CD4-positive, alpha-beta memory T cell (primary cell): ENCODE results near the gene OCIAD1. TPM values are rescaled to one million over a fixed set of nuclear protein-coding genes. Genes with fewer than 3 reads are reported as not detected.
A peak's percentile ranks its signal among the peaks of the same experiment; 100 is the strongest.

ENCODE experiments used
- CTCF ChIA-PET: fragments of 350-600 bp; sonication (Branson Sonifier 250); formaldehyde crosslinking; loops from one replicate; lab custom pipeline; 2021; ENCODE audit warnings: inconsistent platforms; ENCODE audit not compliant: partially characterized antibody; lab: Charles Lee
- POLR2A ChIA-PET: fragments of 350-600 bp; sonication (Branson Sonifier 250); formaldehyde crosslinking; loops from one replicate; lab custom pipeline; 2021; ENCODE audit not compliant: partially characterized antibody; lab: Charles Lee
- DNase-seq, 5 donors: peaks; one replicate each; pipeline versions ENCODE4 v3.0.0 to v3.0.0-alpha.2; 2020 to 2022; ENCODE audit warnings: mixed read lengths in 1 of 5
- H3K27ac ChIP-seq: one replicate; pipeline ENCODE4 v1.7.0; 2013; ENCODE audit warnings: low read depth, low read length
- H3K27me3 ChIP-seq: 2 replicates; pipeline ENCODE4 v1.7.0; 2013; ENCODE audit warnings: mild to moderate bottlenecking, low read length, moderate library complexity; ENCODE audit not compliant: insufficient read depth
- H3K36me3 ChIP-seq: 2 replicates; pipeline ENCODE4 v1.7.0; 2013; ENCODE audit warnings: mild to moderate bottlenecking, low read length, moderate library complexity; ENCODE audit not compliant: insufficient read depth
- H3K4me1 ChIP-seq: 2 replicates; pipeline ENCODE4 v1.7.0; 2013; ENCODE audit warnings: mild to moderate bottlenecking, low read length, moderate library complexity; ENCODE audit not compliant: insufficient read depth
- H3K4me3 ChIP-seq, 2 donors: one replicate each; pipeline ENCODE4 v1.7.0; 2013; ENCODE audit warnings: low read length in 2 of 2, mild to moderate bottlenecking in 1 of 2
- H3K9me3 ChIP-seq, 2 donors: one replicate each; pipeline ENCODE4 v1.7.0; 2013; ENCODE audit warnings: low read length in 2 of 2, control low read depth in 1 of 2; ENCODE audit not compliant: control insufficient read depth in 1 of 2
- H3K27ac Mint-ChIP-seq, 7 donors: one replicate each; pipeline ENCODE4 v1.8.0; 2020 to 2021; ENCODE audit warnings: mixed read lengths in 7 of 7, mild to moderate bottlenecking in 6 of 7, inconsistent platforms in 3 of 7, moderate library complexity in 3 of 7
- H3K27me3 Mint-ChIP-seq, 2 donors: one replicate each; pipeline ENCODE4 v1.8.0; 2020 to 2021; ENCODE audit warnings: mixed read lengths in 2 of 2
- H3K36me3 Mint-ChIP-seq, 2 donors: one replicate each; pipeline ENCODE4 v1.8.0; 2020 to 2021; ENCODE audit warnings: mixed read lengths in 2 of 2, inconsistent platforms in 1 of 2, mild to moderate bottlenecking in 1 of 2
- H3K4me1 Mint-ChIP-seq, 4 donors: one replicate each; pipeline ENCODE4 v1.8.0; 2020 to 2021; ENCODE audit warnings: mixed read lengths in 4 of 4, mild to moderate bottlenecking in 1 of 4
- H3K4me3 Mint-ChIP-seq, 8 donors: one replicate each; pipeline ENCODE4 v1.8.0; 2020 to 2021; ENCODE audit warnings: mixed read lengths in 8 of 8, mild to moderate bottlenecking in 7 of 8, moderate library complexity in 6 of 8, inconsistent platforms in 3 of 8
- H3K9me3 Mint-ChIP-seq, 8 donors: one replicate each; pipeline ENCODE4 v1.8.0; 2020 to 2021; ENCODE audit warnings: mixed read lengths in 8 of 8, mild to moderate bottlenecking in 5 of 8, inconsistent platforms in 3 of 8, moderate library complexity in 1 of 8
- intact Hi-C: fragments of 100-400 bp; cut with micrococcal nuclease; formaldehyde crosslinking; loops from one replicate; pipeline ENCODE4 v1.15.1; 2023
- polyA plus RNA-seq, 2 donors: library from polyadenylated mRNA; unstranded; fragments of 300-500 nt; fragmentation: Illumina TruSeq; gene quantifications; one replicate each; pipeline ENCODE4 v1.2.3, GENCODE V29; 2021
- total RNA-seq, 2 experiments: library from RNA; stranded (reverse); gene quantifications; one replicate each; pipeline ENCODE4 v1.2.3, GENCODE V29; 2021

OCIAD1 gene
- total and polyA plus RNA-seq, 4 experiments from 2014 or later: 110 to 171 (median 142) TPM

DNA sequence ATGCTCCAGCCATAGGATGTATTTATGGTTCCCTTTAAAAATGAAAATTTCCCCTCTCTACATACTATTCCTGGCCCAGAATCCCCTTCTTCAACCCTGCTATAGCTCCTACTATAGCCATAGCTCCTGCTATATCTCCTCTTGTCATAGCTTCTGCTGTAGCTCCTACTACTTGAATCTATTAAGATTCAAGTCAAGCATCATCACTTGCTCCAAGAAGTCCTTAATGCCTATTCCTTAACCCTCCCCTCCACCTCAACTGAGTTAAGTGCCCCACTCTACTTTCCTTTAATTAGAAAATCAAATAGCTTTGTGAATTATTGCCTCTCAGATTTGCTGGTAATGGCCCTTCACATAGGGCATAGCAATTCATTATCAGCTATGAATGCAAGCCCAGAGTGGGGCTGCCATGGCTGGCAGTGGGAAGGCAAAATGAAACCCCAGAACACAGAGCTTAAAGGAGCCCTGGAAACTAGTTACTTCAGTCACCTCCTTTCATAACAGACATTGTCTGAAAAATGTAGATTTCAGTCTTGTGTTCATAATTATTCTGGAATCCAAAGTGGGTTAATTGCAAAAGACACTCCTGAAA, 60.2 kb downstream of the OCIAD1 start:
- ChIA-PET CTCF (interaction anchor here (1.3 to 1.5 kb wide), 2 partner anchors 67 to 312 kb away, joined by 3 to 4 read pairs; no protein-coding TSS in a partner anchor), POLR2A (interaction anchor here (1.0 kb wide), 1 partner anchor 15 kb away, joined by 3 read pairs; the partner anchor contains the start of gene OCIAD2)
- Histone ChIP-seq H3K27me3 (no peaks in the 10 kb centered on the region), H3K4me3 (no peak overlapping the region), H3K36me3 (peaks cover 29% of the 10 kb centered on the region), H3K27ac (no peak overlapping the region), H3K9me3 (no peaks in the 10 kb centered on the region), H3K4me1 (no peaks in the 10 kb centered on the region)
- H3K4me1 Mint-ChIP-seq: peaks cover 0 to 2% (median under 1%) of the 10 kb centered on the region in 4 donors
- DNase-seq: no peak
- H3K27ac Mint-ChIP-seq: peak overlapping the region in 1 of 7 donors; percentile 61
- H3K36me3 Mint-ChIP-seq: peaks cover 69 to 73% of the 10 kb centered on the region in 2 donors
- intact Hi-C loops: no loop called here
- peaks cover 0 to 24% (median 7%) of the 10 kb centered on the region in 8 donors for H3K9me3 Mint-ChIP-seq
- no peak overlapping the region for H3K4me3 Mint-ChIP-seq
- no peaks in the 10 kb centered on the region for H3K27me3 Mint-ChIP-seq

DNA sequence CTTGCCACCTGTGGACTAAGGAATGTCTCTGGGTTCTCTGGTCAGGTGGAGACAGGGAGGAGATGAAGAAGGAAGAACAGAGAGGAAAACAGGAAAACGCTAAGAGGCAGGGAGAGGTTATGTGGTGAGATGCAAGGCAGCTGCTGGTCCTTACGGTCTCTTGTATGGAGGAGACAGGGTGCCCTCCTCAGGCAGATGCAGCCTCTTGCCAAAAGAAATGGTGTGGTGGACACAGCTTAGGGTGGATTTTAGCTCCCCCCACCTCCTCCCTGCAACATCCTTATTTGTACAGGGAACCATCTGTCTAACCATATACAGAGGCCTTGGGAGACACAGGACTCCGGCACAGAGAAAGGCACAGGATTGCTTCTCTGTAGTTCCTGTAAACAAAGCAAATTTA, 66.0 kb downstream of the OCIAD1 start:
- H3K27ac ChIP-seq: no peak overlapping the region
- DNase-seq: no peak
- intact Hi-C loops: no loop called here
- Mint-ChIP-seq H3K4me1 (peaks cover 13 to 26% (median 22%) of the 10 kb centered on the region in 4 donors), H3K36me3 (peaks cover 75 to 88% of the 10 kb centered on the region in 2 donors), H3K27ac (peak overlapping the region in 4 of 7 donors; percentile 13 to 47 (median 32)), H3K27me3 (no peaks in the 10 kb centered on the region), H3K4me3 (no peak overlapping the region), H3K9me3 (no peaks in the 10 kb centered on the region)
- peaks cover 51% of the 10 kb centered on the region for H3K36me3 ChIP-seq
- H3K9me3 ChIP-seq: no peaks in the 10 kb centered on the region
- peaks cover 8% of the 10 kb centered on the region for H3K4me1 ChIP-seq
- no peaks in the 10 kb centered on the region for H3K27me3 ChIP-seq
- H3K4me3 ChIP-seq: no peak overlapping the region
- ChIA-PET POLR2A (interaction anchor here (1.2 kb wide), 1 partner anchor 10 kb away, joined by 3 read pairs; the partner anchor contains the start of gene OCIAD2), CTCF (interaction anchor here (0.7 to 1.1 kb wide), 2 partner anchors 116 to 318 kb away, joined by 3 read pairs; no protein-coding TSS in a partner anchor)

DNA sequence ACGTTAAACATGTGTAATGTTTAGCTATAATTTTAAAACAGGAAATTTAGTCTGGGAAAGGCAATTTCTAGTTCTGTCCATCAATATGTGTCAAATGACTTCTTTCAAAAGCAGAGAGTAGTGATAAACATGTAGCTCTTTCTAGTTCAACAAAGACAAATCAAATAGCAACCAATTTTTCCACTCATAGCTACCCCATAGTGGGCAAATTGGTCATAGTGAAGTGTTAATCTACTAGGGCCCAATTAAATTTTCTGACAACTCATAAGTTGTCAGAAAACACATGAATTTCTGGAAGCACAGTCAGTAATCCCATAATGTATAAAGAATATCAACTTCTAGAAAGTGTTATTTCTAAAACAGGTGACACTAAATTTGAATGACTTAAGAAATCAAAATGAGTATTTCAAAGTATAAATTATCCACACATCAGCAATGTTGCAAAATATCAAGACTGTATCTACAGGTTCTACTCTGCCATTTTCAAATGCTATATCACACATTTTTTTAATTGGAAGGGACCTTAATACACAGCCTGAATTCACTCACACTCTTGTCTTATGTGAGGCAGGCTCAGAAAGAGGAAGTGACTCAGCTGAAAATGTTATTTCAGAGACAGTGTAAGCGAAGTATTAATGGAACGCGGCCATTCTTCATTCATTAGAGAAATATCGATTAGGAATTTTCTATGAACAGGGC, 68.0 kb downstream of the OCIAD1 start:
- Mint-ChIP-seq H3K27me3 (no peaks in the 10 kb centered on the region), H3K27ac (peak overlapping the region in 3 of 7 donors; percentile 50 to 75 (median 59)), H3K4me3 (no peak overlapping the region), H3K9me3 (no peaks in the 10 kb centered on the region), H3K36me3 (peaks cover 72 to 88% of the 10 kb centered on the region in 2 donors), H3K4me1 (peaks cover 19 to 40% (median 29%) of the 10 kb centered on the region in 4 donors)
- intact Hi-C loops: no loop called here
- DNase-seq: no peak
- H3K36me3 ChIP-seq: peaks cover 48% of the 10 kb centered on the region
- no peak overlapping the region for H3K4me3 ChIP-seq
- ChIA-PET CTCF (no interaction called here), POLR2A (interaction anchor here (1.1 kb wide), 1 partner anchor 24 kb away, joined by 3 read pairs; no protein-coding TSS in a partner anchor)
- H3K27me3 ChIP-seq: no peaks in the 10 kb centered on the region
- H3K9me3 ChIP-seq: no peaks in the 10 kb centered on the region
- H3K4me1 ChIP-seq: peaks cover 18% of the 10 kb centered on the region
- H3K27ac ChIP-seq: no peak overlapping the region

DNA sequence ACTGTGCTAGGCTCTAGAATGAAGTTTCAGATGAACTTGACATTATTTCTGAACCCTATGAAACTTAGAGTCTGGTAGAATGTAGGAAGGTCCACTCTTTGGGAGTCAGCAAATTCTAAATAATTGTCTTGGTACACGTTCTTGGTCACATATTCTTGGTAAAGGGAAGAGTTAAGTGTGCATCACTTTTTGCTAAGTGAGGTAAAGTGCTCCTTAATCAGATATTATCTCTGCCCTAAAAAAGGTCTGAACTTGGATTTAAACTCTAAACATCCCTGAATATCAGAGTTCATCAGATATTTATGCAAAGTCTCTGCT, 68.5 kb downstream of the OCIAD1 start:
- H3K4me1 ChIP-seq: peaks cover 23% of the 10 kb centered on the region
- H3K27me3 ChIP-seq: no peaks in the 10 kb centered on the region
- H3K4me3 ChIP-seq: no peak overlapping the region
- peaks cover 23 to 43% (median 31%) of the 10 kb centered on the region in 4 donors for H3K4me1 Mint-ChIP-seq
- intact Hi-C loops: no loop called here
- peak overlapping the region in 1 of 8 donors; percentile 7 for H3K4me3 Mint-ChIP-seq
- ChIA-PET CTCF (no interaction called here), POLR2A (no interaction called here)
- H3K36me3 ChIP-seq: peaks cover 53% of the 10 kb centered on the region
- no peaks in the 10 kb centered on the region for H3K27me3 Mint-ChIP-seq
- H3K9me3 Mint-ChIP-seq: no peaks in the 10 kb centered on the region
- H3K9me3 ChIP-seq: no peaks in the 10 kb centered on the region
- no peak for DNase-seq
- no peak overlapping the region for H3K27ac ChIP-seq
- H3K27ac Mint-ChIP-seq: peak overlapping the region in 4 of 7 donors; percentile 34 to 70 (median 46)
- H3K36me3 Mint-ChIP-seq: peaks cover 74 to 85% of the 10 kb centered on the region in 2 donors

DNA sequence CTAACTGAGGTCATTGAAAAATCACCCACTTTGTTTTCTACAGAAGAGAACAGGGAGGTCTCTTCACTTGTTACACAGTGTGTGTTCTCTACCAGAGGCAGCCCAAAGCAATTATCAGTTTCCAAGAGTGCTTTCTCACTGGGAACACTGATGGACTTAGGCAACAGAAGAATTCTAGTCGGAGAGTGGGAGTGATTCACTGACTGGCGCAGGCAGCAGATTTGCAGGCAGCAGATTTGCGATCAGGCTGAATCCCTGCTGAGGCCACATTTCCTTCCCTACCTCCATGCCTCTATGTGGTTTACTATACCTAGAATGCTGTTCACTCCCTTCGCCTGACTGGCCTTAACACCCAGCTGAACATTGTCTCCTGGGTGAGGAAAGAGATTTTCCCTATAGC, 69.1 kb downstream of the OCIAD1 start:
- CTCF ChIA-PET: no interaction called here
- Mint-ChIP-seq H3K27ac (peak overlapping the region in 5 of 7 donors; percentile 32 to 70 (median 53)), H3K27me3 (no peaks in the 10 kb centered on the region), H3K4me3 (peak overlapping the region in 1 of 8 donors; percentile 7), H3K36me3 (peaks cover 74 to 85% of the 10 kb centered on the region in 2 donors), H3K9me3 (no peaks in the 10 kb centered on the region), H3K4me1 (peaks cover 28 to 48% (median 36%) of the 10 kb centered on the region in 4 donors)
- DNase-seq: no peak
- Histone ChIP-seq H3K27ac (no peak overlapping the region), H3K27me3 (no peaks in the 10 kb centered on the region), H3K9me3 (no peaks in the 10 kb centered on the region), H3K4me3 (no peak overlapping the region), H3K36me3 (peaks cover 49% of the 10 kb centered on the region), H3K4me1 (peaks cover 28% of the 10 kb centered on the region)
- POLR2A ChIA-PET: no interaction called here
- intact Hi-C loops: loop anchor here (10.0 kb wide), 2 partner anchors 555 to 625 kb away; partner anchors contain the start of gene SLAIN2

DNA sequence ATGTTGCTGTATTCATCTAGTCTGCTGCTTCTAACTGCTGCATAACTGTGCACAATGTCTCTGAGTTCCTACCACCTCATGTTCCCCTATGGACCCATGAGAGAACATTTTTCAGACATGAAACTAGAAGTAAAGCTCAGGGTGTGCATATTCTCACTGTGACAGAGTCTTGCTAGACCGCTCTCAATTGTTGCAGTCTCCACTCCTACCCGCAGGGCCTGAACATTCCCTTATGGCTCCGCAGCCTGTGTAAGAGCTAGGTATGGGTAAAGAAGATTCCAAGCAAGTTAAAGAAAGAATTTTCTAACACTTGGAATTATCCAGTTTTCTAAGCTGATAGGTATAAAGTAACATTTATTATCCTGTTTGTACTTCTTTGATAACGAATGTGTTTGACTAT, 70.3 kb downstream of the OCIAD1 start:
- no peaks in the 10 kb centered on the region for H3K9me3 Mint-ChIP-seq
- POLR2A ChIA-PET: no interaction called here
- CTCF ChIA-PET: interaction anchor here (1.0 kb wide), 1 partner anchor 322 kb away, joined by 4 read pairs; no protein-coding TSS in a partner anchor
- peaks cover 46% of the 10 kb centered on the region for H3K36me3 ChIP-seq
- peaks cover 41% of the 10 kb centered on the region for H3K4me1 ChIP-seq
- H3K4me3 ChIP-seq: no peak overlapping the region
- peaks cover 35 to 59% (median 47%) of the 10 kb centered on the region in 4 donors for H3K4me1 Mint-ChIP-seq
- DNase-seq: no peak
- H3K27me3 ChIP-seq: no peaks in the 10 kb centered on the region
- no peaks in the 10 kb centered on the region for H3K9me3 ChIP-seq
- H3K36me3 Mint-ChIP-seq: peaks cover 63 to 78% of the 10 kb centered on the region in 2 donors
- no peak overlapping the region for H3K27ac ChIP-seq
- no peak overlapping the region for H3K4me3 Mint-ChIP-seq
- H3K27ac Mint-ChIP-seq: peak overlapping the region in 1 of 7 donors; percentile 13
- intact Hi-C loops: loop anchor here (10.0 kb wide), 2 partner anchors 556 to 626 kb away; partner anchors contain the start of gene SLAIN2
- no peaks in the 10 kb centered on the region for H3K27me3 Mint-ChIP-seq

DNA sequence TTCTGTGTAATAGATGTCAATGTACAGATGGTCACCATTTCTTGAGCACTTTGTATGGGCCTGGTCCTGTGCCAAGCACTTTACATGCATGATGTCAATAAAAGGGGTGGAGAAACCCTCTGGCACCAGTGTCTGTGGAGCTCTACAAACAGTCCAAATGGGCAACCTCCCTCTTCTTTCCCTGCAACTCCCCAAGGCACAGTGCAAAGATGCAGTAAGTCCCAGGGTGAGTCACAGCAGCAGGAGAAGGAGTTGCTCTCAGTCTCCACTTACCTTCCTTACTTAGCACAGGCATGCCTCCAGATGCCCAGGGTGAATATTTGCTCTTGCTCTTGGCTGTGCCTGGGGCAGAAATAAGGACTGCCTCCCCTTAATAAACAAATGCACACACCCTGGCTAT, 71.4 kb downstream of the OCIAD1 start:
- Histone ChIP-seq H3K27ac (no peak overlapping the region), H3K36me3 (peaks cover 36% of the 10 kb centered on the region), H3K27me3 (no peaks in the 10 kb centered on the region), H3K4me3 (no peak overlapping the region), H3K4me1 (peaks cover 47% of the 10 kb centered on the region), H3K9me3 (no peaks in the 10 kb centered on the region)
- H3K27ac Mint-ChIP-seq: peak overlapping the region in 1 of 7 donors; percentile 75
- no peak overlapping the region for H3K4me3 Mint-ChIP-seq
- H3K27me3 Mint-ChIP-seq: no peaks in the 10 kb centered on the region
- ChIA-PET CTCF (interaction anchor here (0.6 to 1.0 kb wide), 2 partner anchors 323 to 771 kb away, joined by 3 to 4 read pairs; no protein-coding TSS in a partner anchor), POLR2A (interaction anchor here (0.9 kb wide), 1 partner anchor 122 kb away, joined by 4 read pairs; the partner anchor contains the start of gene FRYL)
- no peaks in the 10 kb centered on the region for H3K9me3 Mint-ChIP-seq
- DNase-seq: no peak
- peaks cover 54 to 71% of the 10 kb centered on the region in 2 donors for H3K36me3 Mint-ChIP-seq
- intact Hi-C loops: loop anchor here (10.0 kb wide), 2 partner anchors 557 to 627 kb away; partner anchors contain the start of gene SLAIN2
- H3K4me1 Mint-ChIP-seq: peaks cover 42 to 68% (median 54%) of the 10 kb centered on the region in 4 donors
